ENCODE results near the gene STX8.
"Not testable (repeated sequence)": the region's sequence is repeated elsewhere in the genome, so short reads cannot be mapped to it uniquely, and the experiment has no call there.

STX8 gene

GRCh38 chr17:9451934-9452333 is 123.7 kb downstream of the STX8 start:
- H2AFZ ChIP-seq (ENCODE audit: low read depth, low read length) = no peak overlapping the region
- H3K9me3 ChIP-seq (ENCODE audit: insufficient read depth, low read length, severe bottlenecking) = no peaks in the 10 kb centered on the region
- DNase-seq = no peak
- no peak overlapping the region for H3K9ac ChIP-seq (ENCODE audit: low read depth, low read length)
- no peaks in the 10 kb centered on the region for H3K27me3 ChIP-seq (ENCODE audit: insufficient read depth, low read length, poor library complexity)
- H3K4me3 ChIP-seq (ENCODE audit: low read depth in 1 of 2, low read length in 2 of 2) = no peak overlapping the region
- no peaks in the 10 kb centered on the region for H4K20me1 ChIP-seq (ENCODE audit: insufficient read depth, low read length)
- no peaks in the 10 kb centered on the region for H3K36me3 ChIP-seq (ENCODE audit: insufficient read depth, low read length)
- TF ChIP-seq EZH2 (IDR thresholded peaks at IDR 0.05; ENCODE audit: borderline replicate concordance, low read depth, low read length, severe bottlenecking) = no peak
- TF ChIP-seq, protein P1, sequence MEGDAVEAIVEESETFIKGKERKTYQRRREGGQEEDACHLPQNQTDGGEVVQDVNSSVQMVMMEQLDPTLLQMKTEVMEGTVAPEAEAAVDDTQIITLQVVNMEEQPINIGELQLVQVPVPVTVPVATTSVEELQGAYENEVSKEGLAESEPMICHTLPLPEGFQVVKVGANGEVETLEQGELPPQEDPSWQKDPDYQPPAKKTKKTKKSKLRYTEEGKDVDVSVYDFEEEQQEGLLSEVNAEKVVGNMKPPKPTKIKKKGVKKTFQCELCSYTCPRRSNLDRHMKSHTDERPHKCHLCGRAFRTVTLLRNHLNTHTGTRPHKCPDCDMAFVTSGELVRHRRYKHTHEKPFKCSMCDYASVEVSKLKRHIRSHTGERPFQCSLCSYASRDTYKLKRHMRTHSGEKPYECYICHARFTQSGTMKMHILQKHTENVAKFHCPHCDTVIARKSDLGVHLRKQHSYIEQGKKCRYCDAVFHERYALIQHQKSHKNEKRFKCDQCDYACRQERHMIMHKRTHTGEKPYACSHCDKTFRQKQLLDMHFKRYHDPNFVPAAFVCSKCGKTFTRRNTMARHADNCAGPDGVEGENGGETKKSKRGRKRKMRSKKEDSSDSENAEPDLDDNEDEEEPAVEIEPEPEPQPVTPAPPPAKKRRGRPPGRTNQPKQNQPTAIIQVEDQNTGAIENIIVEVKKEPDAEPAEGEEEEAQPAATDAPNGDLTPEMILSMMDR (IDR thresholded peaks at IDR 0.05; ENCODE audit: borderline replicate concordance, extremely low read depth, low read length, poor library complexity, severe bottlenecking) = no peak
- H3K79me2 ChIP-seq (ENCODE audit: insufficient read depth, low read length) = no peaks in the 10 kb centered on the region
- H3K4me1 ChIP-seq (ENCODE audit: insufficient read depth, low read length) = no peaks in the 10 kb centered on the region
- no peak for ATAC-seq (ENCODE audit: insufficient read depth, low read depth)
- H3K4me2 ChIP-seq (ENCODE audit: insufficient read depth, low read length) = no peak overlapping the region
- H3K27ac ChIP-seq (ENCODE audit: low read length) = no peak overlapping the region

- not testable (repeated sequence) for H2AFZ ChIP-seq (ENCODE audit: low read depth, low read length); H3K27ac ChIP-seq (ENCODE audit: low read length); H3K36me3 ChIP-seq (ENCODE audit: insufficient read depth, low read length); H4K20me1 ChIP-seq (ENCODE audit: insufficient read depth, low read length); H3K4me1 ChIP-seq (ENCODE audit: insufficient read depth, low read length); DNase-seq; H3K27me3 ChIP-seq (ENCODE audit: insufficient read depth, low read length, poor library complexity); H3K79me2 ChIP-seq (ENCODE audit: insufficient read depth, low read length); H3K4me3 ChIP-seq (ENCODE audit: low read depth in 1 of 2, low read length in 2 of 2); H3K9me3 ChIP-seq (ENCODE audit: insufficient read depth, low read length, severe bottlenecking); H3K9ac ChIP-seq (ENCODE audit: low read depth, low read length); H3K4me2 ChIP-seq (ENCODE audit: insufficient read depth, low read length); ATAC-seq (ENCODE audit: insufficient read depth, low read depth)
These were observed 128.3 kb downstream of the STX8 start for GRCh38 chr17:9447298-9447697.

DNA sequence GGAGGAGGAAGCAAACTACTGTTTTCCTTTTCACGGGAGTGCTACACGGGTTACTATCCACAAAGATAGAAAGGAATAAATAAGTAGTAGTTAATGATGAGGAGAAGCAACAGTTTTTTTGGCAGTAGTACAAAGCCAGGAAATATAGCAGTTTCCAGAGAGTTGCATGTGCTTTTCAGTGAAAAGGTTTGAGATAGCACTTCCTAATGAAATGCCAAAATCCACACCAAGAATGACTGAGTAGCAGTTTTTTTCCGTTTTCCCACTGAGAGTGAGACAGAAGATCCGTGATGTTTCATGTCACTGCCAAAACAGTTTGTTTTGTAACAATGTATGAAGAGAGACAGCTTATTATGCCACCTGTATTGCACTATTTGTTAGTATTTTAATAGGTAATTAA is 129.1 kb downstream of the STX8 start:
- H3K9ac ChIP-seq (ENCODE audit: low read depth, low read length) = no peak overlapping the region
- no peak for ATAC-seq (ENCODE audit: insufficient read depth, low read depth)
- H3K4me3 ChIP-seq (ENCODE audit: low read depth in 1 of 2, low read length in 2 of 2) = no peak overlapping the region
- no peak overlapping the region for H2AFZ ChIP-seq (ENCODE audit: low read depth, low read length)
- H3K27me3 ChIP-seq (ENCODE audit: insufficient read depth, low read length, poor library complexity) = no peaks in the 10 kb centered on the region
- H3K27ac ChIP-seq (ENCODE audit: low read length) = no peak overlapping the region
- no peaks in the 10 kb centered on the region for H3K36me3 ChIP-seq (ENCODE audit: insufficient read depth, low read length)
- H3K4me2 ChIP-seq (ENCODE audit: insufficient read depth, low read length) = no peak overlapping the region
- H3K4me1 ChIP-seq (ENCODE audit: insufficient read depth, low read length) = no peaks in the 10 kb centered on the region
- no peaks in the 10 kb centered on the region for H4K20me1 ChIP-seq (ENCODE audit: insufficient read depth, low read length)
- no peaks in the 10 kb centered on the region for H3K9me3 ChIP-seq (ENCODE audit: insufficient read depth, low read length, severe bottlenecking)
- TF ChIP-seq, protein P1 (IDR thresholded peaks at IDR 0.05; ENCODE audit: borderline replicate concordance, extremely low read depth, low read length, poor library complexity, severe bottlenecking) = no peak
- TF ChIP-seq EZH2 (IDR thresholded peaks at IDR 0.05; ENCODE audit: borderline replicate concordance, low read depth, low read length, severe bottlenecking) = no peak
- no peak for DNase-seq
- no peaks in the 10 kb centered on the region for H3K79me2 ChIP-seq (ENCODE audit: insufficient read depth, low read length)

DNA sequence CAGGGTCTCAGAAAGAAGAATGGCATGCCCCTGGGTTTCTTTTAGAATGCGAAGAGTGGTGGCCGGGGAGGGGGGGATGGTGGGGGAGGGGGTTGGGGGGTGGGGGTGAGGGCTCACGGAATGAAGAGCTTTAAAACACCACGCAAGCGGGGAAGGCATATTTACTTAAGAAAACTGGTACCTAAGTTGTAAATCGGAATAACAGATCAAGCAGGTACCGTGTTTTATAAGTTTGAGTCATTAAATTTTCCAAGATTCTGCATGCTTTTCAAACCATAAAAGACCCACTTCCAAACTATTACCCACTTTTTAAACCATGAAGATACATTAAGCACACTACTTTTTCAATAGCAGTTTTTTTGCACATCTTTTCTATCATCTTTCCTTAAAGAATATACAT is 130.2 kb downstream of the STX8 start:
- Histone ChIP-seq H3K4me2 (ENCODE audit: insufficient read depth, low read length) (no peak overlapping the region), H3K9me3 (ENCODE audit: insufficient read depth, low read length, severe bottlenecking) (no peaks in the 10 kb centered on the region), H3K79me2 (ENCODE audit: insufficient read depth, low read length) (no peaks in the 10 kb centered on the region), H3K27ac (ENCODE audit: low read length) (no peak overlapping the region), H3K4me3 (ENCODE audit: low read depth in 1 of 2, low read length in 2 of 2) (no peak overlapping the region), H2AFZ (ENCODE audit: low read depth, low read length) (no peak overlapping the region), H4K20me1 (ENCODE audit: insufficient read depth, low read length) (no peaks in the 10 kb centered on the region), H3K27me3 (ENCODE audit: insufficient read depth, low read length, poor library complexity) (no peaks in the 10 kb centered on the region), H3K36me3 (ENCODE audit: insufficient read depth, low read length) (no peaks in the 10 kb centered on the region), H3K4me1 (ENCODE audit: insufficient read depth, low read length) (no peaks in the 10 kb centered on the region), H3K9ac (ENCODE audit: low read depth, low read length) (no peak overlapping the region)
- no peak for ATAC-seq (ENCODE audit: insufficient read depth, low read depth)
- DNase-seq = no peak
- TF ChIP-seq, protein P1 (IDR thresholded peaks at IDR 0.05; ENCODE audit: borderline replicate concordance, extremely low read depth, low read length, poor library complexity, severe bottlenecking) = no peak
- no peak for TF ChIP-seq EZH2 (IDR thresholded peaks at IDR 0.05; ENCODE audit: borderline replicate concordance, low read depth, low read length, severe bottlenecking)

All from DND-41 (cell line).